Measurements from ENCODE around the gene SHLD1.

SHLD1 gene

GRCh38 chr20:5886788-5887187, 136.6 kb downstream of the SHLD1 start:
- no peak for DNase-seq (ENCODE audit: extremely low read depth, low read depth)
- TF ChIP-seq CTCF (IDR thresholded peaks at IDR 0.05; ENCODE audit: low read depth, low read length, missing control alignments) = no peak
- H3K4me3 ChIP-seq (replicated peaks; ENCODE audit: low read depth, low read length) = no peak overlapping the region

- no peak for TF ChIP-seq CTCF (IDR thresholded peaks at IDR 0.05; ENCODE audit: low read depth, low read length, missing control alignments)
- H3K4me3 ChIP-seq (replicated peaks; ENCODE audit: low read depth, low read length) = no peak overlapping the region
- no peak for DNase-seq (ENCODE audit: extremely low read depth, low read depth)
These were observed 137.2 kb downstream of the SHLD1 start for GRCh38 chr20:5887386-5887785.

GRCh38 chr20:5888041-5888440, 137.8 kb downstream of the SHLD1 start:
- TF ChIP-seq CTCF (IDR thresholded peaks at IDR 0.05; ENCODE audit: low read depth, low read length, missing control alignments) = no peak
- DNase-seq (ENCODE audit: extremely low read depth, low read depth) = no peak
- H3K4me3 ChIP-seq (replicated peaks; ENCODE audit: low read depth, low read length) = no peak overlapping the region

GRCh38 chr20:5890773-5891441, 140.7 kb downstream of the SHLD1 start:
- no peak for TF ChIP-seq CTCF (IDR thresholded peaks at IDR 0.05; ENCODE audit: low read depth, low read length, missing control alignments)
- DNase-seq (ENCODE audit: extremely low read depth, low read depth) = no peak
- H3K4me3 ChIP-seq (replicated peaks; ENCODE audit: low read depth, low read length) = no peak overlapping the region

- no peak overlapping the region for H3K4me3 ChIP-seq (replicated peaks; ENCODE audit: low read depth, low read length)
- no peak for DNase-seq (ENCODE audit: extremely low read depth, low read depth)
- no peak for TF ChIP-seq CTCF (IDR thresholded peaks at IDR 0.05; ENCODE audit: low read depth, low read length, missing control alignments)
These were observed 142.9 kb downstream of the SHLD1 start for GRCh38 chr20:5893052-5893451.

GRCh38 chr20:5893621-5894020, 143.4 kb downstream of the SHLD1 start:
- no peak for TF ChIP-seq CTCF (IDR thresholded peaks at IDR 0.05; ENCODE audit: low read depth, low read length, missing control alignments)
- DNase-seq (ENCODE audit: extremely low read depth, low read depth) = no peak
- H3K4me3 ChIP-seq (replicated peaks; ENCODE audit: low read depth, low read length) = no peak overlapping the region

GRCh38 chr20:5895626-5896025, 145.4 kb downstream of the SHLD1 start:
- no peak for TF ChIP-seq CTCF (IDR thresholded peaks at IDR 0.05; ENCODE audit: low read depth, low read length, missing control alignments)
- DNase-seq (ENCODE audit: extremely low read depth, low read depth) = no peak
- no peak overlapping the region for H3K4me3 ChIP-seq (replicated peaks; ENCODE audit: low read depth, low read length)

Data from HFF-Myc (cell line).